ENCODE measurements around the gene RAB4B.
"Not testable (repeated sequence)": the region's sequence is repeated elsewhere in the genome, so short reads cannot be mapped to it uniquely, and the experiment has no call there.

RAB4B gene

DNA sequence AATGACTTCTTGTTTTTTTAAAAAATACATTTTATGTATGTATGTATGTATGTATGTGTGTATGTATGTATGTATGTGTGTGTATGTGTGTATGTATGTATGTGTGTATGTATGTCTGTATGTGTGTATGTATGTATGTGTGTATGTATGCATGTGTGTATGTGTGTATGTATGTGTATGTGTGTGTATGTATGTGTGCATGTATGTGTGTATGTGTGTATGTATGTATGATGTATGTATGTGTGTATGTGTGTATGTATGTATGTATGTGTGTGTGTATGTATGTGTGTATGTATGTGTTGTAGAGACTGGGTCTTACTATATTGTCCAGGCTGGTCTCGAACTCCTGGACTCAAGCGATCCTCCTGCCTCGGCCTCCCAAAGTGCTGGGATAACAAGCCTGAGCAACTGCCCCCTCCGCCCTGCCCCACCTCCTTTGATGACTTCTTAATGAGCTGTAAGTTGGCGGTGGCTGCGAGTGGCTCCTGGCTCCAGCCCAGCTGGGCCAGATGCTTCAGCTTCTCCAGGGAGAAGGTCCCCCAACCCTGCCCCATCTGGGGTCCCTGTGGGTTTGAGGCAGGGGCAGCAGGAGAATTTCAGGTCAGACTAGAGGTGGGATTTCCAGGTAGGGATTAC lies 47.5 kb downstream of the RAB4B start:
- not testable (repeated sequence) for DNase-seq

DNA sequence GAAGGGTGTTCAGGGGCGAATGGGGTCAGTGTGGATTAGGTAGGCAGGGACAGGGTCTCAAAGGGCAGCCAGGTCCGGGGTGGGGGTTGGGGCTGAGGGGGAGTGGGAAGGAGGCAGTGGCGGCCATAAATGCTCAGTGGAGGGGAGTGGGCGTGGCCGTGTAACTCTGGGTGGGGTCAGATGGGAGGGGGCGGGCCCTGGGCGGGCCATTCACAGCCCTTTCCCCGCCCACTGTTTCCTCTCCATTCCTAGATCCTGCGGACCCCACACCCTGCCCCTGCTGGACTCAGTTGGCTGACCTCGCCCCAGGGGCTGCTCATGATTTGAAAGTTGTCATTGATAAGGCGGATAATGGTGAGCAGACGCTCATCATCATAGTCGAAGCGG lies 48.3 kb downstream of the RAB4B start:
- not testable (repeated sequence) for DNase-seq

DNA sequence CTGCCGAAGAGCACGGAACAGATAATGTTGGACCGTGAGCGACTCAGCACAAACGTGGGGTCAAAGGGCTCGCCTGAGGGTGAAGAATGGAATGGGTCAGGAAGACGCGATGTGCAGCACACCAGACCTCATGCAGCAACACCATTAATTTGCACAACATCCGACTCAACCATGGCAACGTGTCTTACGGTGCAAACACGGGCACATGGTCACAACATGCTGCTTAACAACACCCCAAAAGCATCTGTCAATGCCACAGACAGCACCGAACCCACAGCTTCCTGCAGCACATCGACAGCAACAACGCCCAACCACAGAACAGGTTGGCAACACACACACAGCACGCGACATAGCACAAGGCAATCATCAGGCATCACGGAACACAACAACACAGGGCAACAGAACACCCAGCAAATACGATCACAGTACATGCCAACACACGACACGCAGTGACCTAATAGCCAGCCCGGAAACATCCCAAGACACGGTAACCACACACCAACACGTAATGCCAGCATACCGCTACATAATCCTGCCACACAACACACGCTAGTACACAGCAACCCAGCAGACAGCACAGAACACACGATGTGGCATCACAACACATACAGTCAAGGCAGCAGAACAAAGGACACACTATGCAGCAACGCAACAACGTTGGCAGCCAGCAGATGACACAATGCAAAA lies 48.8 kb downstream of the RAB4B start:
- DNase-seq: not testable (repeated sequence)

DNA sequence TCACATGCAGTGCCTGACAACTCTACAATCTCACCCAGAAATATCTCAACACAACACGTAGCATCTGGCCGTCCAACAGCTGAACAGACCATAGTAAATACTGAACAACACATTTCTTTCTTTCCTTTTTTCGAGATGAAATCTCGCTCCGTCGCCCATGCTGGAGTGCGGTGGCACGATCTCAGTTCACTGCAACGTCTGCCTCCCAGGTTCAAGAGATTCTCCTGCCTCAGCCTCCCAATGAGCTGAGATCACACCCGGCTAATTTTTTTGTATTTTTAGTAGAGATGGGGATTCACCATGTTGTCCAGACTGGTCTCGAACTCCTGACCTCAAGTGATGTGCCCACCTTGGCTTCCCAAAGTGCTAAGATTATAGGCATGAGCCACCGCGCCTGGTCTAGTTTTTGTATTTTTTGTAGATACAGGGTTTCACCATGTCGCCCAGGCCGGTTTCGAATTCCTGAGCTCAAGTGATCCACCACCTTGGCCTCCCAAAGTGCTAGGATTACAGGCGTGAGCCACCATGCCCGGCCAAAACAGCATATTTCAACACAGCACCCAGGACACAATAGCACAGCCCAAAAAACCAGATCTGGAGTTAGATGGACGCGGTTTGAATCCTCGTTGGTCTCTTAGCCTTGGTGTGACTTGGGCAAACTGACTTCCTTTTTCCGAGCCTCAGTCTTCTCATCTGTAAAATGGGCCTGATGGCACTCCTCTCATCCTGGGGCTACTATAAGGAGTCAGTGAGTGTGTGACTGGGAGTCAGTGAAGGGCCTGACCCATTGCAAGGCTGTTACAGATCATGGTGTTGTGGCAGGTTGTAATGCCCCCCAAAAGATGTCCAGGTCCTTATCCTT lies 49.6 kb downstream of the RAB4B start:
- DNase-seq: no peak

DNA sequence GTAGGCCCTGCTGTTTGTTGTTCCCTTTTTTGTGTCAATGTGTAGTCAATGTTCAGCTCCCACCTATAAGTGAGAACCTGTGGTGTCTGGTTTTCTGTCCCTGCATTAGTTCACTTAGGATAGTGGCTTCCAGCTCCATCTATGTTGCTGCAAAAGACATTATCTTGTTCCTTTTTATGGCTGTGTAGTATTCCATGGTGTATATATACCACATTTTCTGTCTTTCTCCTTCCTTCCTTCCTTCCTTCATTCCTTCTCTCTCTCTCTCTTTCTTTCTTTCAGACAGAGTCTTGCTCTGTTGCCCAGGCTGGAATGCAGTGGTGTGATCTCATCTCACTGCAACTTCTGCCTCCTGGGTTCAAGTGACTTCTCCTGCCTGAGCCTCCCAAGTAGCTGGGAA lies 51.2 kb downstream of the RAB4B start:
- DNase-seq: no peak

DNA sequence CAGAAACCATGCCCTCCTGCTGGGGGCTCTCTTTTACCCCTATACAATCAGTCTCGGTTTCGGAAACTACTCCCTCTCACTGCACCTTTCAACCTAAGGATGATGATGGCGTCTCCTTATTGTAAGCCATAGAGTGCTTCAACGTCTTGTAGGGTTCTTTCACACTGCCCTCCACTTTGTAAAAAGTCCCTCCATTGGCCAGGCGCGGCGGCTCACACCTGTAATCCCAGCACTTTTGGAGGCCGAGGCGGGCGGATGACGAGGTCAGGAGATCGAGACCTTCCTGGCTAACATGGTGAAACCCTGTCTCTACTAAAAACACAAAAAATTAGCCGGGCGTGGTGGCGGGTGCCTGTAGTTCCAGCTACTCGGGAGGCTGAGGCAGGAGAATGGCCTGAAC lies 52.7 kb downstream of the RAB4B start:
- not testable (repeated sequence) for DNase-seq

DNA sequence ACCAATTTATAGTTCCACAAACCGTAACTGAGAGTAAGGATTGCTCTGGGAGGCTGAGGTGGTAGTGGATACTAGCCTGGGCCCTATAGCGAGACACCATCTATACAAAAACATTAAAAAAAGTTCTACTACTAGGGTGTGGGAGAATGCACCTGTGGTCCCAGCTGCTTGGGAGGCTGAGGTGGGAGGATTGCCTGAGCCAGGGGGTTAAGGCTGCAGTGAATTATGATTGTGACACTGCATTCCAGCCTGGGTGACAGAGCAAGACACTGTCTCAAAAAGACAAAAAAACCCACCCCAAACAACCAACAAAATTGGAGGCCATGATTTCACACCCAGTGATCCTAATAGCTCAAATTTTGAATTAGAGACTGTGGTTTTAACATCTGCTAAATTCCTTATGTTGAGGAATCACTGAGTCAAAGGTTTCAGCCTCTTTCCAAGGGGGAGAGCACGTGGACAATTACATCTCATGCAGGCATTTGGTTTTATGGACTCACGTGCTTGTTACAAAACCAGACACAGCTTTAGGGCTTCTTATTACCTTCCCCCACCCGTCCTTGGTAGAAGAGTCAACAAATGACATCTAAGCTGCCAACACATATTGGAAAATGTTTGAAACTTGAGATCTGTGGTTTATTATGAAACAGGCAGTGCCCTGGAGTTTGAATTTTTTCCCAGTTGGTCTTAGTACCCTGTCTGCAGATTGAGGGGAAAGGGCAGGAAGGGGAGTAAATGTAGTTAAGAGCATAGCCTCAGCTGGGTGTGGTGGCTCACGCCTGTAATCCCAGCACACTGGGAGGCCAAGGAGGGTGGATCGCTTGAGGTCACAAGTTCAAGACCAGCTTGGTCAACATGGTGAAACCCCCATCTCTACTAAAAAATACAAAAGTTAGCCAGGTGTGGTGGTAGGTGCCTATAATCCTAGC lies 53.7 kb downstream of the RAB4B start:
- no peak for DNase-seq

DNA sequence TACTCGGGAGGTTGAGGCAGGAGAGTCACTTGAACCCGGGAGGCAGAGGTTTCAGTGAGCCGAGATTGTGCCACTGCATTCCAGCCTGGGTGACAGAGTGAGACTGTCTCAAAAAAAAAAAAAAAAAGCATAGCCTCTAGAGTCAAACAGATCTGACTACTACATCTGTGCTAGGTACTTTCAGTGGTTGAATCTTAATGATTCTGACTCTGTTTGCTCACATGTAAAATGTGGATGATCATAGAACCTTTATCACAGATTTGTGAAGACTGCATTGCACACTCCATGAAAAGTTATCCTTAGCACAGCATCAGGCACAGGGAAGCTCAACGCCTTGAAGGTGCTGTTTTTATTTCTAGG lies 54.4 kb downstream of the RAB4B start:
- DNase-seq: not testable (repeated sequence)

DNA sequence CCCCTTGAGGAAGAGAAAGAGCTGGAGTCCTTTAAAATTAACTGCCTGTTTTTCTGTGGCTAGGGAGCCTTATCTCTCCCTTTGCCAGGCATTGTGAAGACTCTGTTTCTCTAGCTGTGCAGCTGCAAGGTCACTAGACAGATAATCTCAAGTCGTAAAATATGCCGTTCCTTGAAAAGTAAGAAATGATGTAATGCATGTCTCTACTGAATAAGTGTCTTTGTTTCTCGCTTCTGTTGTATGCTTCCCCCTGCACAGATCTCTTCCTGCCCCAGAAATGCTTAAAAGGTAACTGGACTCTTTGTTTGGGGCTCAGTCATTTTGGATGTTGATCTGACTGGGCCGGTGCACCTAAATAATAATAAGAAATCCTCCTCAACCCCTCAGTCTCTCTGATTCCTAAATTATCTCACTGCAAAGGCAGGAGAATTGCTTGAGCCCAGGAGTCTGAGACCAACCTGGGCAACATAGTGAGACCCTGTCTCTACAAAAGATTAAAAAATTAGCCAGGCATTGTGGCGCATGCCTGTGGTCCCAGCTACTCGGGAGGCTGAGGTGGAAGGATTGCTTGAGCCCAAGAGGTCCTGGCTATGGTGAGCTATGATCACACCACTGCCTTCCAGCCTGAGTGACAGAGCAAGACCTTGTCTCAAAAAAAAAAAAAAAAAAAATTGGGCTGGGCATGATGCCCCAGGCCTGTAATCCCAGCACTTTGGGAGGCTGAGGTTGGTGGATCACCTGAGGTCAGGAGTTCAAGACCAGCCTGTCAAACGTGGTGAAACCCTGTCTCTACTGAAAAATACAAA lies 55.9 kb downstream of the RAB4B start:
- not testable (repeated sequence) for DNase-seq

DNA sequence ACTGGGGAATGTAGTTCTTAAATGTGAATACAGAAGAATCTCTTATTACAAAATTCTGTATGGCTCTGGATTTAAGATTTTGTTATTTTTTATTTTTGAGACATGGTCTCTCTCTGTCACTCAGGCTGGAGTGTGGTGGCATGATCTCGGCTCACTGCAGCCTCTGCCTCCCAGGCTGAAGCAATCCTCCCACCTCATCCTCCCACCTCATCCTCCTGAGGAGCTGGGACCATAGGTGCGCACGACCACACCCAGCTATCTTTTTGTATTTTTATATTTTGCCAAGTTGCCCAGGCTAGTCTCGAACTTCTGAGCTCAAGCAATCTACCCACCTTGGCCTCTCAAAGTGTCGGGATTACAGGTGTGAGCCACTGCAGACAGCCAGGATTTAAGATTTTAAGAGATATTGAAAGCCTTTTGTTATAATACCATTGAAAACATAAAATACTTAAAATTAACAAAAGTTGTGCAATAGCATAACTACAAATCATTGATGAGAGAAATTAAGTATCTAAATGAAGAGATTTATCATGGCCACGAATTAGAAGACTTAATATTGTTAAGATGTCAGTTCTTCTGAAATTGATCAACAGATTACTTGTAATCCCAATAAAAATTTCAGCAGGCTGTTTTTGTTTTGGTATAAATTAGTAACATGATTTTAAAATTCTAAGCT lies 58.8 kb downstream of the RAB4B start:
- DNase-seq: no peak

DNA sequence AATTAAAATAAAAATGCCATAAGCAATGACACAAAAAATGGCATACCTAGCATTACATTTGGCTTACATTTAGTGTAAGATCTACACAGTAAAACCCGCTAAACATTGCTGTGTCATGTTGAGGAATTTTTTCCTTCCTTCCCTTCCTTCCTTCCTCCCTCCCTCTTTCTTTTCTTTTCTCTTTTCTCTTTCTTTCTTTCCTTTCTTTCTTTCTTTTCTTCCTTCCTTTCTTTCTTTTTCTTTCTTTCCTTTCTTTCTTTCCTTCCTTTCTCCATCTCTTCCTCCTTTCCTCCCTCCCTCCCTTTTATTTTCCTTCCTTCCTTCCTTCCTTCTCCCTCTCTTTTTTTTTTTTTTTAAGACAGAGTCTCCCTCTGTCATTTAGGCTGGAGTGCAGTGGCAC lies 60.4 kb downstream of the RAB4B start:
- DNase-seq: not testable (repeated sequence)

DNA sequence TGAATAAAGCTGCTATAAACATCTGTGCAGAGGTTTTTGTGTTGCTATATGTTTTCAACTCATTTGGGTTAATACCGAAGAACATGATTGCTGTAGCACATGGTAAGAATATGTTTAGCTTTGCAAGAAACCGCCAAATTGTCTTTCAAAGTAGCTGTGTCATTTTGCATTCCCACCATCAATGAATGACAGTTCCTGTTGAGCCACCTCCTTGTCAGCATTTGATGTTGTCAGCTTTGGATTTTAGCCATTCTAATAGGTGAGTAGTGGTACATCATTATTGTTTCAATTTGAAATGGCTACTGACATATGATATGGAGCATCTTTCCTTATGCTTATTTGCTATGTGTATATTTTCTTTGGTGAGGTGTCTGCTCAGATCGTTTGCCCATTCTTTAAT lies 64.0 kb downstream of the RAB4B start:
- DNase-seq: not testable (repeated sequence)

DNA sequence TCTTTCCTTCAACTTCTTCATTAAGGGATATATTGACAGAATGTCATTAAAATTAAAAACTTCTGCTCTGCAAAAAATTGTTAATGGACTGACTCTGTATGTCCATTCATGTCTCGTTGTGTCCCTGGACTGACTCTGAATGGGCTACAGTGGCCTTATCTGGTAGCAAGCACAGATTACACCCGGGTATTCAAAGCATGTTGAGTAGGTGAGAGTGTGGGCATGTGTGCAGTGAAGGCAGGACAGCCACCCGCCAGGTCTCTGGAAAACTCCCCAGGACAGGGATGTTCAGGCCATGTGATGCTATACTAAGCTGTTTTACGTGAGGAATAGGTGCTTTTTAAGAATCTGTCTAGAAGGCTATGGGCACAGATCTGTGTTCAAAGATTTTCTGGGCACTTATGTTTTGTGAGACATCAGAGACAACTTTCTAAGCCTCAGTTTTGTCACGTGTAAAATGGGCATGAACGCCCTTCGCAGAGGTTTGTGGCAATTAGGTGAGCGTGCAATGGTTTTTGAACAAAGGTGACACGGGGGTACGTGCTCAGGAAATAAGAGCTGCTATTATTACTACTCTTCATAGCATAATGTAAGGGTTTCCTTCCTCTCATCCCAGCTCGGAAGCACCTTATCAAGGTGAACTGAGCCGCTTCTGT lies 65.1 kb downstream of the RAB4B start:
- DNase-seq: not testable (repeated sequence)

DNA sequence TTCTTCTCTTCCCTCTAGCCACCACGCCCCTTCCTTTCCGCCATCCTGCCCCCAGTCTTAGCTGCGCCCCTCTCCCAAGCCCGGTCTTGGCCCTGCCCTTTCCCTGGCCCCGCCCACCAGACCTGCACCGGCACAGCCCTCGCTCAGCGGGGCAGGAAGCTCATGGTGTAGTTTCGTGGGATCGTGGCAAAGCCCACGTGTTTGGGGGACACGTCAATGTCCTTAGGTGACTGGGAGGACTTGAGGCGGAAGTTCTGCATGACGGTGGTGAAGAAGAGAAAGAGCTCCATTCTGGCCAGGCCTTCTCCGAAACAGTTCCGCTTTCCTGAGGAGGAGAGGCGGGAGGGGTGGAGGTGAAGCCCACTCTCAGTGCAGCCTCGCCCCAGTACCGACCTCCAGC lies 65.6 kb downstream of the RAB4B start:
- not testable (repeated sequence) for DNase-seq
